ENCODE results near the gene PLK5.

Gene PLK5

GRCh38 chr19:1580957-1581356 is 57.1 kb downstream of the PLK5 start:
- DNase-seq: no peak

GRCh38 chr19:1582201-1582600 is 58.3 kb downstream of the PLK5 start:
- DNase-seq: no peak

- no peak for DNase-seq
Measured at GRCh38 chr19:1584500-1585242, 60.8 kb downstream of the PLK5 start.

GRCh38 chr19:1585243-1585580 is 61.3 kb downstream of the PLK5 start:
- no peak for DNase-seq
